HG03521 (cell line): ENCODE data around the gene KLHL18.
"Not testable (repeated sequence)": the region's sequence is repeated elsewhere in the genome, so short reads cannot be mapped to it uniquely, and the experiment has no call there.

Experiments
- ATAC-seq: cut with Tn5 transposase; IDR thresholded peaks from one replicate; pipeline ENCODE4 v1.9.1; 2021; ENCODE audit warnings: mild to moderate bottlenecking, moderate library complexity; ENCODE audit not compliant: unreplicated experiment

KLHL18 gene

DNA sequence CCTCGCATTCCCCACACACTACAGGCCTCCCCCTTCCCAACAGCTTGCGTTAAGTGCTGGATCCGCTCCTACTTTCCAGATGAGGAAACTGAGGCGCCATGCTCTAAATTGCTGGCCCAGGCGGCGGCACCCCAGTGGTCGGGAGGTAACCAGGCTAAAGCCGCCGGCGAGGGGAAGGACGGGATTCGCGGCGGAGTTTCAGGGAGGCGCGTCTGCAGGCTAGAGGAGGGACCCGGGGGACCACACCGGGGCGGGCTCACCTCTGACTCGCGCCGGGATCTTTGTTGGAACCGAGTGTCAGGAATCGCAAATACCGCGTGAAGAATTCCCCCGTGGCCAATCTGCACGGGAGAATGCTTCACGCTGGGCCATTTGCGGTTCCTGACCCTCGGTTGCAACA lies 73.5 kb downstream of the KLHL18 start:
- ATAC-seq, result no peak

DNA sequence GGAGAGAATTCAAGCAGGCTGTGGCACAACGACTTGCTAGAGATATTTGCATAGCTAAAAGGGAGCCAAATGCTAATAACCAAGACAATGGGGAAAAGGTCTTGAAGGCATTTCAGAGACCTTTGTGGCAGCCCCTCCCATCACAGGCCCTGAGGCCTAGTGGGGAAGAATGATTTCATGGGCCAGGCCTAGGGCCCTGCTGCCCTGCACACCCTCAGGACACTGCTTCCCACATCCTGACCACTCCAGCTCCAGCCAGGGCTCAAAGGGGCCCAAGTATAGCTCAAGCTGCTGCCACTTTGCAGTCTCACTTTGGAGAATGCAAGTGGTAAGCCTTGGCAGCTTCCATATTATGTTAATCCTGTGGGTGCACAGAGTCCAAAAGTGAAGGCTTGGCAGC lies 76.6 kb downstream of the KLHL18 start:
- no peak for ATAC-seq

DNA sequence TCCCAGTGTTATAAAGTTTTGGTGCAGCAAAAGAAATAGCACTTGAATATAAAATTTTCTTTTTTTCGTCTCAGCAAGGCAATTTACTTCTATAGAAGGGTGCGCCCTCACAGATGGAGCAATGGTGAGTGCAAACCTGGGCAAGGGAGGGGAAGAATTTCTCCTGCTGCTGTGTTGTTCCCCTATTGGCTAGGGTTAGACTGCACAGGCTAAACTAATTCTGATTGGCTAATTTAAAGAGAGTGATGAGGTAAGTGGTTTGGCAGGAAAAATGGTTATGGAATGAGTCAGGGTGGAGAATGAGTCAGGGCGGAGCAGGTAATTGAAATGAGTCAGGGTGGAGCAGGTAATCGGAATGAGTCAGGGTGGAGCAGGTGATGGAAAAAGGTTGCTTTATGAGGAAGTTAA lies 77.4 kb downstream of the KLHL18 start:
- not testable (repeated sequence) for ATAC-seq

GRCh38 chr3:47362701-47363100 lies 80.0 kb downstream of the KLHL18 start:
- ATAC-seq, result no peak

DNA sequence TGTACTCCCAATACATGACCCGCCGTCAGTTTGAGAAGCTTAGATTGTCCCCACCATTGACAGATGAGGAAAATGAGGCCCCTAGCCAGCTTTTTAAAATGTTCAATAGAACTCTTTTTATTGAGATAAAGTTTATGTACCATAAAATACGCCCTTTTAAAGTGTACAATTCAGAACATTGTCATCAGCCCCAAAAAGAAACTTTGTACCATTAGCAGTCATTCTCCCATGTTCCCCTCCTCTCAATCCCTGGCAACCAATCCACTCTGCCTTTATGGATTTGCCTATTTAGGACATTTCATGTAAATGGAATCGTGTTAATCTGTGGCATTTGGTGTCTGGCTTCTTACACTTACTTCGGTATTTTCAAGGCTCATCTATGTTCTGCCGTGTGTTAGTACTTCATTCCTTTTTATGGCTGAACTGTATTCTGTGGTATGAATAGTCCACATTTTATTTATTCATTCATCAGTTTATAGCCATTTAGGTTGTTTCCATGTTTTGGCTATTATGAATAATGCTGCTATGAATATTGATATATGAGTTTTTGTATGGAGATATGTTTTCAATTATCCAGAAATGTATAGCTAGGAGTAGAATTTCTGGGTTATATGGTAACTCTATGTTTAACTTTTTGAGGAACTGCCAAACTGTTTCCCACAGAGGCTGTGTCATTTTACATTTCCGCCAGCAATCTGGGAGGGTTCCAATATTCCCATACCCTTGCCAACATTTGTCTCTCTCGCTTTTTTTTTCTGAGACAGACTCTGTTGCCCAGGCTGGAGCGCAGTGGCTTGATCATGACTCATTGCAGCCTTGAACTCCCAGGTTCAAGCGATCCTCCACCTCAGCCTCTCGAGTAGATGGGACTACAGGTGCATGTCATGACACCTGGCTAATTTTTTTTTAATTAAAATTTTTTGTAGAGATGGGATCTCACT lies 82.7 kb downstream of the KLHL18 start:
- no peak for ATAC-seq

DNA sequence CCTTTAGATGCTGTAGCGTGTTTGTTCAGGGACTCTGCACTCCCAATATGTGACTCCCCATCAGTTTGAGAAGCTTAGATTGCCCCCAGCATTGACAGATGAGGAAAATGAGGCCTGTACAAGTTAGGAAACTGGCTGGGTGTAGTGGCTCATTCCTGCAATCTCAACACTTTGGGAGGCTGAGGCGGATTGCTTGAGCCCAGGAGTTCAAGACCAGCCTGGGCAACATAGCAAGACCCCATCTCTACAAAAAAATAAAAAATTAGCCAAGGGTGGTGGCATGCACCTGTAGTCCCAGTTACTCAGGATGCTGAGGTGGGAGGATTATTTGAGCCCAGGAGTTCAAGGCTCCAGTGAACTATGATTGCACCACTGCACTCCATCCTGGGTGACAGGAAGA lies 84.1 kb downstream of the KLHL18 start:
- ATAC-seq, result no peak

DNA sequence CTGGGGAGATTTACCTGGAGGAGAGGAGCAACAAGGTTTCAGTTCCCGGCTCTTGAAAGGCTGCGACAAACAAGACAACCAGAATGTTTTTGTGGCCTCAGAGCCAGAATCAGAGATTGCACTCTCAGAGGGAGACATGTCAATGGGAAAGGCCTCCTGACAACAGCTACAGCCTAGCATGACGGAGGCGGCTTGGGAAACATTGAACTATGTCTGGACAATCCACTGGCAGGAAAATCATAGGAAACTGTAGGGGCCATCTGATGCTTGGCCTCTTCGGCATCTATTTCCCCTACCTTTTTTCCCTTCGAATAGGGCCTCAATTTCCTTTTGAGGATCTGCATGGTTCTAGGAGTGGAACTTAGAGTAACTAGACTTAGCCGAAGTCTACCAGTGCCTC lies 84.9 kb downstream of the KLHL18 start:
- ATAC-seq, result no peak

- not testable (repeated sequence) for ATAC-seq
Observed at GRCh38 chr3:47370020-47370419, 87.3 kb downstream of the KLHL18 start.

DNA sequence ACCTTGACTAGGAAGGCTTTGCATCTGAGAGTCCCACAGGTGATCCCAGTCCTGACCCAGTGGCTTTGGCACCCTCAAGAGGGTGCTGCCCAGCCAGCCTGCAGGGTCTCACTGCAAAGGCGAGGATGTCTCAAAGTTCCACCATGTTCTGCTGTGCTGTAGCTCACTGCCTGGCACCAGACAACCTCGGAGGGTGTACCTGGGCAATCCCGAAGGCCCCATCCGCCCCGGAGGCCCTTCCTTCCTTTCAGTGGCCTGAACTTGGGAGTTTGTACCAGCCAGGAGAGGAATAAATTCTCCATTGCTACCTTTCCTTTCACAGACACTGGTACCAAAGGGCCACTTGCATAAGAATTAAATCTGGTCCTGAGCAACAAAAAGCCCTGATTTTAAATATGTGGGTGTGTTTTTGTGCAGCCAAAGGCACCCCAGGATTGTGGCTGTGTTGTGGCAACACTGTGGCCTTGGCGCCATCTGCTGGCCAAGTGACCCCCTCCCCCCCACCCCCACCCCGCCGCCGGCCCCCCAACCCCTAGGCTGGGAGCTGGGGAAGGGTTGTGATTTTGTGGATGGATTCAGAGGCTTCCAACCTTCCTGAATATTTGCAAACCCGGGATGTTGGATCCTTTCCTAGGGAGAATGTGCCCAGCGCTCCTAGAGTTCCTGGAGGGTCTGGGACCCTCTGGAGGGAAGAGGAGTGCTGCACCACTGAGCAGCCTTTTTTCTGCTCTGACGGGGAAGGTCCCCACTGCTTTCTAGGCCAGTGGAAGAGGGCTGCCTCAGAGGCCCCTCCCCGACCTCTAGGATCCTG lies 88.3 kb downstream of the KLHL18 start:
- no peak for ATAC-seq

- ATAC-seq, result no peak
Observed at GRCh38 chr3:47374587-47374986, 91.8 kb downstream of the KLHL18 start.

- no peak for ATAC-seq
Observed at GRCh38 chr3:47376393-47376792, 93.6 kb downstream of the KLHL18 start.

GRCh38 chr3:47377186-47377585 lies 94.4 kb downstream of the KLHL18 start:
- ATAC-seq, result no peak

DNA sequence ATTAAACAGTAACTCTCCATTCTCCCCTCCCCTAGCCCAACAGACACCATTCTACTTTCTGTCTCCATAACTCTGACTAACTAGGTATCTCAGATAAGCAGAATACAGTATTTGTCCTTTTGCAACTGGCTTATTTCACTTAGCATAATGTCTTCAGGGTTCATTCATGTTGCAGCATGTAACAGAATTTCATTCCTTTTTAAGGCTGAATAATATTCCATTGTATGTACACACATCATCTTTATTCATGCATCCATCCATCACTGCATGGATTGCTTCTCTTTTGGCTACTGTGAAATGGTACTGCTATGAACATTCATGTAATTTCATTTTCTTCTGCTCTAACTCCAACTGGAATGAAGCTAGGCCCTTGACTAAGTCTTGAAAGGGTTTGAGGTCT lies 96.1 kb downstream of the KLHL18 start:
- ATAC-seq, result no peak

GRCh38 chr3:47379411-47379899 lies 96.7 kb downstream of the KLHL18 start:
- ATAC-seq, result no peak

GRCh38 chr3:47380026-47380600 lies 97.4 kb downstream of the KLHL18 start:
- ATAC-seq, result no peak

GRCh38 chr3:47380601-47381316 lies 98.0 kb downstream of the KLHL18 start, which contains the start of gene PTPN23:
TSS of gene PTPN23 (plus strand) at chr3:47381021. CDS start at chr3:47381097, 76 bp downstream.
- peak; percentile 76 for ATAC-seq

GRCh38 chr3:47381317-47382157 lies 98.8 kb downstream of the KLHL18 start:
- ATAC-seq, result peak; percentile 60

GRCh38 chr3:47384425-47384824 lies 101.7 kb downstream of the KLHL18 start:
- ATAC-seq, result no peak

GRCh38 chr3:47385007-47385406 lies 102.3 kb downstream of the KLHL18 start:
- no peak for ATAC-seq

DNA sequence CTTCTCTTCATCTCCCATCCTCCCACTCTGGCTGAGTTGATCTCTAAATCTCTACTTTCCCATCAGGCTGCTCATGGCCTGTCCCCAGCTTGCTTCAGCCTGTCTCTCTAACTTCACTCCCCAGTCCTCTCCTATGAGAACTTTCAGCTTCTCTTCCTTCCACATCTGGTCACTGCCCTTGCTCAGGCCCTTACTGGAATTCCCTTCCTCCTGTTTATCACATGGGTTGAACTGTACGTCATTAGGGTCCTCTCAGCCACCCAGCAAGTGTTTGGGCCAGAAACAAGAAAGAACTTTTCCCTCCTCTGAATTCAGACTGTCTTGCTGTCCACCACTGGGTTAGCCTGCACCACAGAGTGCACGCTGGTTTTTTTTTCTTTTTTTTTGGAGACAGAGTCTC lies 103.1 kb downstream of the KLHL18 start:
- ATAC-seq, result no peak
